Upper lobe of left lung (tissue), 6 donors: ENCODE results near the gene KRTAP10-2. TPM values are rescaled to one million over a fixed set of nuclear protein-coding genes. Genes with fewer than 3 reads are reported as not detected.

Experiments used
- ATAC-seq, 2 donors: fragments of 200-7000 bp; cut with Tn5 transposase; one replicate each; pipeline ENCODE4 v1.9.1; 2022; ENCODE audit warnings: mild to moderate bottlenecking in 2 of 2, moderate library complexity in 2 of 2; ENCODE audit not compliant: low FRiP score in 2 of 2
- DNase-seq, 2 donors: peaks; one replicate each; pipeline ENCODE4 v3.0.0-alpha.2; 2019 to 2020
- H3K27ac ChIP-seq, 4 donors: fragments of 200-600 bp; sonication (generic); one replicate each; pipeline ENCODE4 v1.5.1; 2016 to 2019
- H3K27me3 ChIP-seq, 4 donors: fragments of 200-600 bp; sonication (generic); one replicate each; pipeline ENCODE4 v1.5.1; 2017 to 2019
- H3K36me3 ChIP-seq, 4 donors: fragments of 200-600 bp; sonication (generic); one replicate each; pipeline ENCODE4 v1.5.1; 2016 to 2019
- H3K4me1 ChIP-seq, 4 donors: fragments of 200-600 bp; sonication (generic); one replicate each; pipeline ENCODE4 v1.5.1; 2018 to 2019
- H3K4me3 ChIP-seq, 4 donors: fragments of 200-600 bp; sonication (generic); one replicate each; pipeline ENCODE4 v1.5.1; 2017 to 2019; ENCODE audit warnings: mild to moderate bottlenecking in 2 of 4, moderate library complexity in 1 of 4
- H3K9me3 ChIP-seq, 4 donors: fragments of 200-600 bp; sonication (generic); one replicate each; pipeline ENCODE4 v1.5.1; 2018 to 2019
- CTCF ChIP-seq, 6 experiments: fragments of 450-650 bp in 4 of 6; fragments of 200-600 bp in 2 of 6; sonication (generic) in 2 of 6; IDR thresholded peaks; one replicate each; pipeline ENCODE4 v1.5.1; 2016 to 2019; ENCODE audit warnings: antibody characterized with exemption in 6 of 6
- EP300 ChIP-seq, 4 donors: sonication (generic); formaldehyde crosslinking; IDR thresholded peaks; one replicate each; pipeline ENCODE4 v1.5.1; 2017; ENCODE audit warnings: antibody characterized with exemption in 4 of 4, control low read depth in 2 of 4
- POLR2A ChIP-seq, 4 donors: fragments of 450-650 bp; IDR thresholded peaks; one replicate each; pipeline ENCODE4 v1.5.1; 2016 to 2017; ENCODE audit warnings: antibody characterized with exemption in 4 of 4, mild to moderate bottlenecking in 2 of 4
- POLR2AphosphoS5 ChIP-seq, 2 donors: sonication (generic); formaldehyde crosslinking; IDR thresholded peaks; one replicate each; pipeline ENCODE4 v1.5.1; 2017; ENCODE audit warnings: antibody characterized with exemption in 2 of 2
- WGBS, 2 donors: methylation state at CpG; one replicate each; pipeline ENCODE4 v1.1.5; 2017 to 2018; 5-methylcytosine and 5-hydroxymethylcytosine counted together
- total RNA-seq, 6 donors: library from RNA; depleted of rRNA in 4 of 6; stranded (reverse); fragments of >200 nt in 4 of 6; gene quantifications; one replicate each; pipeline versions ENCODE4 v1.1.0 to v1.2.1, GENCODE V29; 2016 to 2021
- donor health status: DM: no; HTN: no; CAD: no; lungs with moderate emphysema.
- donor health status: DM: no; HTN: yes; CAD: no; lungs with severe emphysema.

KRTAP10-2 gene
- total RNA-seq, 6 donors from 2014 or later: not detected

- H3K36me3 ChIP-seq: no peaks in the 10 kb centered on the region
- H3K27me3 ChIP-seq: no peaks in the 10 kb centered on the region
- TF ChIP-seq EP300 (IDR thresholded peaks at IDR 0.05) (no peak), CTCF (IDR thresholded peaks at IDR 0.05) (no peak), POLR2AphosphoS5 (IDR thresholded peaks at IDR 0.05) (no peak), POLR2A (IDR thresholded peaks at IDR 0.05) (no peak)
- no peak overlapping the region for H3K4me3 ChIP-seq
- H3K9me3 ChIP-seq: no peaks in the 10 kb centered on the region
- ATAC-seq (no peak), DNase-seq (no peak)
- WGBS, 2 donors: 93 to 97% methylated on average over 7 of the region's 7 CpGs
- H3K27ac ChIP-seq: no peak overlapping the region
- H3K4me1 ChIP-seq: no peaks in the 10 kb centered on the region
Measured at GRCh38 chr21:44530221-44530902, 20.9 kb downstream of the KRTAP10-2 start.

- WGBS, 2 donors: 76 to 80% methylated on average over 11 to 22 of the region's 23 CpGs
- Histone ChIP-seq H3K36me3 (no peaks in the 10 kb centered on the region), H3K9me3 (no peaks in the 10 kb centered on the region), H3K27me3 (no peaks in the 10 kb centered on the region), H3K27ac (no peak overlapping the region), H3K4me1 (no peaks in the 10 kb centered on the region), H3K4me3 (no peak overlapping the region)
- ATAC-seq (no peak), DNase-seq (peak in 1 of 2 donors; percentile 11)
- TF ChIP-seq EP300 (IDR thresholded peaks at IDR 0.05): no peak
- no peak for TF ChIP-seq POLR2AphosphoS5 (IDR thresholded peaks at IDR 0.05)
Measured at GRCh38 chr21:44529503-44530125, 21.7 kb downstream of the KRTAP10-2 start.

- 91 to 92% methylated on average over 17 of the region's 17 CpGs for WGBS, 2 donors
- no peak overlapping the region for H3K27ac ChIP-seq
- H3K4me1 ChIP-seq: no peaks in the 10 kb centered on the region
- H3K4me3 ChIP-seq: no peak overlapping the region
- no peak for TF ChIP-seq POLR2A (IDR thresholded peaks at IDR 0.05)
- TF ChIP-seq POLR2AphosphoS5 (IDR thresholded peaks at IDR 0.05): no peak
- no peak for TF ChIP-seq EP300 (IDR thresholded peaks at IDR 0.05)
- TF ChIP-seq CTCF (IDR thresholded peaks at IDR 0.05): no peak
- no peaks in the 10 kb centered on the region for H3K27me3 ChIP-seq
- no peaks in the 10 kb centered on the region for H3K36me3 ChIP-seq
- DNase-seq: no peak
- no peaks in the 10 kb centered on the region for H3K9me3 ChIP-seq
- ATAC-seq: no peak
Measured at GRCh38 chr21:44529011-44529421, 22.3 kb downstream of the KRTAP10-2 start.

- DNase-seq (peak in 1 of 2 donors; percentile 8), ATAC-seq (no peak)
- TF ChIP-seq CTCF (IDR thresholded peaks at IDR 0.05) (no peak), EP300 (IDR thresholded peaks at IDR 0.05) (no peak), POLR2AphosphoS5 (IDR thresholded peaks at IDR 0.05) (no peak), POLR2A (IDR thresholded peaks at IDR 0.05) (no peak)
- Histone ChIP-seq H3K27ac (no peak overlapping the region), H3K4me3 (no peak overlapping the region), H3K27me3 (no peaks in the 10 kb centered on the region), H3K9me3 (no peaks in the 10 kb centered on the region), H3K36me3 (no peaks in the 10 kb centered on the region), H3K4me1 (no peaks in the 10 kb centered on the region)
- 90 to 93% methylated on average over 7 to 10 of the region's 10 CpGs for WGBS, 2 donors
Measured at GRCh38 chr21:44528634-44528995, 22.7 kb downstream of the KRTAP10-2 start.

GRCh38 chr21:44527983-44528633 is 23.2 kb downstream of the KRTAP10-2 start:
- WGBS, 2 donors: 84 to 91% methylated on average over 4 to 17 of the region's 18 CpGs
- H3K9me3 ChIP-seq: no peaks in the 10 kb centered on the region
- ATAC-seq (no peak), DNase-seq (peak in 1 of 2 donors; percentile 18)
- TF ChIP-seq CTCF (IDR thresholded peaks at IDR 0.05) (no peak), POLR2AphosphoS5 (IDR thresholded peaks at IDR 0.05) (no peak), EP300 (IDR thresholded peaks at IDR 0.05) (no peak), POLR2A (IDR thresholded peaks at IDR 0.05) (no peak)
- H3K36me3 ChIP-seq: no peaks in the 10 kb centered on the region
- no peaks in the 10 kb centered on the region for H3K4me1 ChIP-seq
- no peak overlapping the region for H3K4me3 ChIP-seq
- H3K27ac ChIP-seq: no peak overlapping the region
- H3K27me3 ChIP-seq: no peaks in the 10 kb centered on the region
